ACC112 (cell line): Measurements from ENCODE around the gene STYXL1.
"Not testable (repeated sequence)": the region's sequence is repeated elsewhere in the genome, so short reads cannot be mapped to it uniquely, and the experiment has no call there.

Experiments
- H2AFZ ChIP-seq: fragments of 200-600 bp; sonication (generic); one replicate; pipeline ENCODE4 v1.6.0; 2017; ENCODE audit warnings: antibody characterized with exemption, low read length; ENCODE audit not compliant: unreplicated experiment
- H3K27ac ChIP-seq: fragments of 200-600 bp; sonication (generic); 2 replicates; pipeline ENCODE4 v1.5.1; 2014; ENCODE audit warnings: low read depth, mild to moderate bottlenecking, antibody characterized with exemption, low read length, moderate library complexity
- H3K27me3 ChIP-seq: fragments of 200-600 bp; sonication (generic); 2 replicates; pipeline ENCODE4 v1.6.1; 2014; ENCODE audit warnings: mild to moderate bottlenecking, antibody characterized with exemption, low read length, moderate library complexity, mixed read lengths; ENCODE audit not compliant: insufficient read depth
- H3K36me3 ChIP-seq: fragments of 200-600 bp; sonication (generic); 2 replicates; pipeline ENCODE4 v1.6.1; 2016; ENCODE audit warnings: mild to moderate bottlenecking, antibody characterized with exemption, low read length, moderate library complexity, mixed read lengths; ENCODE audit not compliant: insufficient read depth
- H3K4me1 ChIP-seq: fragments of 200-600 bp; sonication (generic); one replicate; pipeline ENCODE4 v1.6.1; 2016; ENCODE audit warnings: low read length, mixed read lengths; ENCODE audit not compliant: insufficient read depth, unreplicated experiment, control insufficient read depth
- H3K4me3 ChIP-seq: fragments of 200-600 bp; sonication (generic); 2 replicates; pipeline ENCODE4 v1.5.1; 2014; ENCODE audit warnings: mild to moderate bottlenecking, low read depth, low read length
- H3K79me2 ChIP-seq: fragments of 200-600 bp; sonication (generic); one replicate; pipeline ENCODE4 v1.6.0; 2016; ENCODE audit warnings: low read length; ENCODE audit not compliant: control insufficient read depth, unreplicated experiment, insufficient read depth

The STYXL1 gene

DNA sequence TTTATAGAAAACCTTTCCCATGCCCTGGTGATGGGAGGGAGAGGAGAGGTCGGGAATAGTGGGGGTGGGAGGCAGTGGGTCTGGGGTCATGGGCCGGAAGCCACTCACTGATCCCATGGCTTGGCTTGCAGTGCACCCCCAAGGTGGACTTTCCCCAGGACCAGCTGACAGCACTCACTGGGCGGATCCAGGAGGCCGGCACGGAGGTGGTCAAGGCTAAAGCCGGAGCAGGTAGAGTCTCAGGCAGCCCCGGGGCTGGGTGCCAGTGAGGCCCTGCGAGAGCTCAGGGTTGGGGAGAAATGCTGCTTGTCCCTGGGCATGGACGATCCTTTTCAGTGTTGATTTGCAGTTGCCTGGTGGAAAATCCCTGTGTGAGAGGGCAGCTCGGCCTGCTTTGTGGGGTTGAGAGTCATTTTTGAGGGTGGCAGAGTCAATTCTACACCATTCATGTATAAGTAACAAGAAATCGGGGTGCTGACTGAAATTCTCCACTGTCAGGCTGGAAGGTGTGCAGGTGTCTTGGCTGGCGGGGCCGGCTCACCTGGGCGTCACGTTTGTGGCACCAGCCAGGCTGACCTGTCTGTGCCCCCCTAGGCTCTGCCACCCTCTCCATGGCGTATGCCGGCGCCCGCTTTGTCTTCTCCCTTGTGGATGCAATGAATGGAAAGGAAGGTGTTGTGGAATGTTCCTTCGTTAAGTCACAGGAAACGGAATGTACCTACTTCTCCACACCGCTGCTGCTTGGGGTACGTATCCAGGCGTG is 16.6 kb upstream of the STYXL1 start:
- Histone ChIP-seq H3K79me2 (no peaks in the 10 kb centered on the region), H3K36me3 (peaks cover 2% of the 10 kb centered on the region; the same call in 1 of the 2 replicates), H3K4me1 (peaks cover 19% of the 10 kb centered on the region), H3K27me3 (no peaks in the 10 kb centered on the region), H2AFZ (no peak overlapping the region), H3K27ac (no peak overlapping the region), H3K4me3 (no peak overlapping the region)

DNA sequence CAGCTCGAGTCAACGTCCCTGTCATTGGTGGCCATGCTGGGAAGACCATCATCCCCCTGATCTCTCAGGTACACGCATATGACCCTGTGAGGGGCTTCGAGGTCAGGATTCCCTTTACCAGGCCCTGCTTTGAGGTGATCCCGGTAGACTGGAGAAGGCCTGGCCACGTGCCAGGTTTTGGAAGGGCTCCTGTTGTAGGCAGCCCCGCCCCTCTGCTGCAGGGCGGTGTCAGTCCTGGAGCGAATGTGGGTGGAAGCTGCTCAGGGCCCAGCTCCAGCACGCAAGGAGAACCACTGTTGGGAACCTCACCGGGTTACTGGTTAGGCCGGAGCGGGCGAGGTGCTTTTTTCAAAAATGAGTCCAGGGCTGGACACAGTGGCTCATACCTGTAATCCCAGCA is 15.7 kb upstream of the STYXL1 start:
- H3K27ac ChIP-seq, result no peak overlapping the region
- H3K36me3 ChIP-seq, result peaks cover 2% of the 10 kb centered on the region; the same call in 1 of the 2 replicates
- no peak overlapping the region for H2AFZ ChIP-seq

DNA sequence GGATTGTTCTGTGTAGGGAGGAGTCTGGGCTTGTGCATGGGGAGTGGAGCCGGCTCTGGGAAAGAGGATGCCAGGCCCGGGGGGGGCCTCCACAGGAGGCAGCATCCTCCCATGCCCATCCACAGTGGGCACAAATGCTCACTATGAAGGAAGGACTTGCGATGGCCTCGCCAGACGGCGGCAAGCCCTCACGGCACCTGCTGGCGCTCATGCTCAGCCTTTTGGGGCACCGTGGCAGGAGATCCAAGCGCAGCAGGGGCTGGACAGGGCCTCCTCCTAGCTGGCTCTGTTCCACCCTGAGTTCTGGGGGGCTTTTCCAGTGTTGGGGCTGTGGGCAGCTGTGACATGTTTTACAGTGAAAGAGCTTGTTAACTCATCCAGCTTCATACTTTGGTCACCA is 15.3 kb upstream of the STYXL1 start:
- Histone ChIP-seq H3K4me3 (no peak overlapping the region), H2AFZ (no peak overlapping the region), H3K79me2 (no peaks in the 10 kb centered on the region), H3K27me3 (no peaks in the 10 kb centered on the region), H3K36me3 (peaks cover 2% of the 10 kb centered on the region; the same call in 1 of the 2 replicates), H3K27ac (no peak overlapping the region), H3K4me1 (peaks cover 11% of the 10 kb centered on the region)

More for the DNA sequence above, 15.7 kb upstream of the STYXL1 start:
- Histone ChIP-seq H3K4me1 (peaks cover 12% of the 10 kb centered on the region), H3K27me3 (no peaks in the 10 kb centered on the region), H3K79me2 (no peaks in the 10 kb centered on the region), H3K4me3 (no peak overlapping the region)

DNA sequence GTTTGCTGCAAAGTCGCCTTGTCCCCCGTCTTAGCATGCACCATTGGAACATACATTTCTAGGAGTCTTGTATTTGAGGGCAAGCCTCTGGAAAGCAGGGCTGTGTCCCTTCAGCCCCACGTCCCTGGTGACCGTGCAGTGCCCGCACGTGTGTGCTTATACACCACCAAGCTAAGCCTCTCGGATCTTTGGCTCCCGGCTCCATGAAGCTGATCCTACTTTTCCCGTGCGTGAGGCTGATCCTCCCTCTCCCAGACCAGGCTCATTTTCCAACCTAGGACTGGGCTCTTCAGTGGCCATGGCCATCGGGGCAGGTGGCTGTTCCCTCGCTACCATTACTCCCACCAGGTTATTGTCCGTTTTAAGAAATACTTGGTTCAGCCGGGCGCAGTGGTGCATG is 14.5 kb upstream of the STYXL1 start:
- H3K27me3 ChIP-seq, result no peaks in the 10 kb centered on the region
- H2AFZ ChIP-seq, result no peak overlapping the region
- H3K4me3 ChIP-seq, result no peak overlapping the region
- H3K79me2 ChIP-seq, result peaks cover 3% of the 10 kb centered on the region
- peaks cover 2% of the 10 kb centered on the region; the same call in 1 of the 2 replicates for H3K36me3 ChIP-seq
- H3K27ac ChIP-seq, result no peak overlapping the region
- peaks cover 5% of the 10 kb centered on the region for H3K4me1 ChIP-seq

DNA sequence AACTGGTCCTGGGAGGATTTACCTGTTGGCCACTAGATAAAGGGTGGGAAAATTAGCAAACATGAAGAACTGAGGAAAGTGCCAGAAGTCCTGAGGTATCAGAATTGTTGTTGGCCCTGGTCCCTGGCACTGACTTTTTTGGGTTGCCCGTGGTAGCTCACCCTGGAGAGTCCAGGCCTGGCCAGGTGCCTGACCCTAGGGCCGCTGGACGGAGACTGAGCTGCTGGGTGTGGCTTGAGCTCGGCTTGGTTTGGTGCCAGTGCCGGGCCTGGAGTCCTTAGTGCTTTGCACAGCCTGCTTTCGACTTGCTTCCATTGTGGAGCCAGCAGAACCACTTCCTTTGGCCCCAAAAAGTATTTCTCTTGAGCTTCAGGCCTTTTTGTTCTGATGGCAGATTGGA is 13.0 kb upstream of the STYXL1 start:
- H2AFZ ChIP-seq, result no peak overlapping the region
- peaks cover 15% of the 10 kb centered on the region for H3K79me2 ChIP-seq
- no peaks in the 10 kb centered on the region for H3K27me3 ChIP-seq
- no peak overlapping the region for H3K4me3 ChIP-seq
- H3K4me1 ChIP-seq, result no peaks in the 10 kb centered on the region
- H3K27ac ChIP-seq, result no peak overlapping the region
- peaks cover 2% of the 10 kb centered on the region; the same call in 1 of the 2 replicates for H3K36me3 ChIP-seq

DNA sequence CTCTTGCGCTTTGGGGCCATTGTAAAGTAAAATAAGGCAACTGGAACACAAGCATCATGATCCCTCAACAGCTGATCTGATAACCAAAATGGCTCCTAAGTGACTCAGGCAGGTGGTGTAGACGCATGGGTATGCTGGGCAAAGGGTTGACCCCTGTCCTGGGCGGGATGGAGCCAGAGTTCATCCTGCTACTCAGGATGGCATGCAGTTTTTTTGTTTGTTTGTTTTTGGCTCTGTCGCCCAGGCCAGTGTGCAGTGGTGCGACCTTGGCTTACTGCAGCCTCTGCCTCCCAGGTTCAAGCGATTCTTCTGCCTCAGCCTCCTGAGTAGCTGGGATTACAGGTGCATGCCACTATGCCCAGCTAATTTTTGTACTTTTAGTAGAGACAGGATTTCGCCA is 10.9 kb upstream of the STYXL1 start:
- peaks cover 30% of the 10 kb centered on the region for H3K79me2 ChIP-seq
- not testable (repeated sequence) for H3K36me3 ChIP-seq, H3K27me3 ChIP-seq

DNA sequence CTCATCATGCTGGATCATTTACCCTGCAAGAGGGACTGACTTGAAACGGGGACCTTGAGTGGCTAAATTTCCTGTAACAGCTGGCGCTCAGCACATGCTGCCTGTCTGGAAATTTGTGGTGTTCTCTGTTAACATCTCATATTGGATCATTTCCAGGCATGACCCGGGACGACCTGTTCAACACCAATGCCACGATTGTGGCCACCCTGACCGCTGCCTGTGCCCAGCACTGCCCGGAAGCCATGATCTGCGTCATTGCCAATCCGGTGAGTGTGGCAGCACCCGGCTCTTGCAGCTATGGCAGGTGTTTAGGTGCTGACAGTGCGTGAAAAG is 10.0 kb upstream of the STYXL1 start:
- Histone ChIP-seq H3K36me3 (peaks cover 2% of the 10 kb centered on the region; the same call in 1 of the 2 replicates), H3K79me2 (peaks cover 38% of the 10 kb centered on the region)

More for the DNA sequence above, 10.9 kb upstream of the STYXL1 start:
- H2AFZ ChIP-seq, H3K27ac ChIP-seq, H3K4me3 ChIP-seq: not testable (repeated sequence)
- H3K4me1 ChIP-seq, result peaks cover 13% of the 10 kb centered on the region

DNA sequence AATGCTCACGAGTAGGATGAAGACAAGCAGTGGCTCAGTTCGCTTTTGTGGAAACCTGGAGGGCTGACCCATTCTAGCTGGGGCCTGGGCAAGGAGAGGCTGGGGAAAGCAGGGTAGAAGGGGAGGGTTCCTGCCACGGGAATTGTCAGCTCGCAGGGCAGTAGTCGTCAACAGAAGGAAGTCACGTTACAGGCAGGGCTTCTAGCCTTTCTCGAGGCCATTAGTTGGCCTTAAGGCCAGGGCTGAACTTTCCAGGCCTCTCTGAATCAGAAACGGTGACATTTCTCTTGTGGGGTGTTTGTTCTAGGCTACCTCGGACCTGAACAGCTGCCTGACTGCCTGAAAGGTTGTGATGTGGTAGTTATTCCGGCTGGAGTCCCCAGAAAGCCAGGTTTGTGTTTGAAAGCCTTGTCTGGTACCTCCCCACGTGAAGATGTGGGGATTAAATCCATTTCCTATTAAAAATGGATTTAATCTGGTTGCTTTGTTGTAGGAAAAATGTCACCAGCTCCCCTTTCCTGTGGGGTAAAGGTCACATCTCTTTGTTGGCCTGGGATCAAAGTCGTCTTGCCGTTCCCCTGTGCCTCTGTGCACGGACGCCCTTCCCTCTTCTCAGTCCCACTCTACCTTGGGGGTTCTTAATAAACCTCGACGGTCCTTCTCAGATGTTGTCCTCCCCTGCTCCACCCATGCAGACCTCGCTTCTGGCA is 9.5 kb upstream of the STYXL1 start:
- Histone ChIP-seq H3K36me3 (peaks cover 2% of the 10 kb centered on the region; the same call in 1 of the 2 replicates), H3K79me2 (peaks cover 42% of the 10 kb centered on the region), H2AFZ (no peak overlapping the region), H3K4me3 (no peak overlapping the region), H3K27ac (no peak overlapping the region), H3K27me3 (no peaks in the 10 kb centered on the region), H3K4me1 (peaks cover 18% of the 10 kb centered on the region)

More for the DNA sequence above, 10.0 kb upstream of the STYXL1 start:
- no peaks in the 10 kb centered on the region for H3K27me3 ChIP-seq
- H3K27ac ChIP-seq, result no peak overlapping the region
- no peak overlapping the region for H2AFZ ChIP-seq
- no peak overlapping the region for H3K4me3 ChIP-seq
- H3K4me1 ChIP-seq, result peaks cover 18% of the 10 kb centered on the region

DNA sequence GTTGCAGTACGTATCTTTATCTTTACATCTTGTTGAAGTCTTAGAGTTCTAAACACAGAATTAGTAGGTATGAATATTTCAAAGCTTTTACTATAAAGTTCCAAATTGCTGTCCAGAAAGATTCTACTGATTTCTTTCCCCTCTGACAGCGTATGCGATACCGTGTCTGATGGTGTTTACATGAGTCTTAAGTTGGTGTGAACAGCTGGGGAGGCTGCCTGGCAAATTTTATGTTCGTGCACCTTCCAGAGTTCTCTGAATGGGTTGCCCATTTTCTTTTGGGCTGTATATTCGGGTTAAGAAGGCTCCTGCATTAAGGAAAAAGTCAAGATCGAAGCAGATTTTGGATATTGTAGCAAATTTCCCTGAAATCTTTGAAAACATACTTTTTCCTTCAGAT is 8.4 kb upstream of the STYXL1 start:
- Histone ChIP-seq H3K27ac (no peak overlapping the region), H3K27me3 (no peaks in the 10 kb centered on the region), H3K79me2 (peaks cover 48% of the 10 kb centered on the region), H2AFZ (no peak overlapping the region), H3K4me3 (no peak overlapping the region), H3K36me3 (no peaks in the 10 kb centered on the region; the same call in none of the 2 replicates), H3K4me1 (peaks cover 18% of the 10 kb centered on the region)

DNA sequence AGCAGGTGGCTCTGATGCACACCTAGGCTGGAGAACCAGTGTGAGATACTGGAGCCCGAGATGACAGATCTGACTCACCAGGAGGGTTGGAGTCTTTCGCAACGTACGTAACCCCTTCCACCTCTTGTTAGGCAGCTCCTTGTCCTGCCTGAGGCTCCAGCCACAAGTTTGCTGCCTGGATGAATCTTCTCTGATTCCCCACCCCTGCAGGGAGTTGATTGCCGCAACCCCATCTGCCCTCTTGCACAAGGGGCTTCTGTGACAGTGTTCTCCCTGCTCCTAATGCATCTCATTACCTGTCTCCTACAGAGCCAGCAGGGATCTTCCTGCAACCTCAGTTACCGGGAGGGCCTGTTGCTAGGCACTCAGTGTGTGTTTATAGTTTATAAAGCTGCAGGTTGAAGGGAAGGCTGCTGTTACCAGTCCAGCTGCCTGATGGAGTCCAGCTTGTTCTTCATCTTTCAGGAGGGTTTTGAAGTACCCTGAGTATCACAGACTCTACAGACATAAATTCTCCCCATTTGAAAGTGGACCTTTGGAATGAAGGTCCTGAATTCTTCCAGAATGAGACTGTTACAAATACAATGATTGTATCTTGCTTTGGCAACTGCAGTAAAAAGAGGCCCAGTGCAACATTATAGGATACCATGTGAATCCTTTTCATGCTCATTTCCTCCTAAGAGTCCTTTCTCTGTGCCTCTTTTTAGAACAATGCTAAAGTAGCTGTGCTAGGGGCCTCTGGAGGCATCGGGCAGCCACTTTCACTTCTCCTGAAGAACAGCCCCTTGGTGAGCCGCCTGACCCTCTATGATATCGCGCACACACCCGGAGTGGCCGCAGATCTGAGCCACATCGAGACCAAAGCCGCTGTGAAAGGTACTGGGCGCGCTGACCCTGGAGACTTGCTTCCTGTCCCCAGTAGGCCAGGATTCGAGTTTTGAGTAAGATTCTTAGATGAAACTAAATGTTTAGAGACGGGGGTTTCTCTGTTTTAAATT is 6.6 kb upstream of the STYXL1 start:
- Histone ChIP-seq H3K4me3 (no peak overlapping the region), H3K36me3 (no peaks in the 10 kb centered on the region; the same call in none of the 2 replicates), H2AFZ (no peak overlapping the region), H3K4me1 (peaks cover 20% of the 10 kb centered on the region), H3K79me2 (peaks cover 66% of the 10 kb centered on the region), H3K27me3 (no peaks in the 10 kb centered on the region), H3K27ac (peak overlapping the region; percentile 30)
